NT2/D1 (cell line): ENCODE results near the gene PEF1.

ENCODE experiments used
- YY1 ChIP-seq: IDR thresholded peaks from 2 replicates; pipeline ENCODE4 v1.6.1; 2011; ENCODE audit not compliant: insufficient read length, insufficient read depth
- ZNF274 ChIP-seq: IDR thresholded peaks from 2 replicates; pipeline ENCODE4 v1.6.1; 2011; ENCODE audit warnings: mild to moderate bottlenecking, low read depth, low read length

DNA sequence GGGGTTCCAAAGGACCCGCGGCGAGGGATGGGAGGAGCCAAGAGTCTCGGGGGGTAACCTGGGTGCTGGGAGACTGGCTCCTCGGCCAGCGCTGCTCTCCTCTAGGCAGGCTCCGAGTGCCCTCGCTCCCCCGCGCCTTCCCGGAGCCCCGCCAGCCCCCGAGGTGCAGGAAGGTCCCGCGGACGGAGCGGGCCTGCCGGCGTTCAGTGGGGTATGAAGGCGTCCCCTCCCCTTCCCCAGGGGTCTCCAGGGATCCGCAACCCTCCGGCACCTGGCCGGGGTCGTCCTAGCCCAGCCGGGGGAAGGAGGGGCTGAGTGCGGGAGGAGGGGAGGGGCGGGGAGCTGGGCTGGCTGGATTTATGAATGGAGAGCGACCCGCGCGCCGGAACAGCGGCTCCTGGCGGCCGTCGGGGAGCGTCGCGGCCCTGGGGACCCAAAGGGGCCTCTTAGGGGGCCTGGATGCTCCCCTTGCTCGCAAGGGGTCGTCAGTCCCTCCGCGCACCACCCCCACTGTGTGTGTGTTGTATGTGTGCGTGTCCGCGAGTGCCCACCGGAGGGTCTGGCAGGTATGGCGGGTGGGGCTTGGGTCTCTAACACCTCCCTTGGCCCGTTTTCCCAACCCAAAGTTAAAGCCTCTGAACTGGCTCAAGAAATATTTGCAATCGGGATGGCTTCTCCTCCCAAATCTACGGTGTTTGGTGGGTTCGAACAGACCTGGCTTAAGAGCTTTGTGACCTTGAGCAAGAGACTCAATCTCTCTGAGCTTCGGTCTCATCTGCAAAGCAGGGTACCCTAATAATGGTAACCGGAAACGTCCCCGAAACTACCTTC lies 26.5 kb downstream of the PEF1 start:
- TF ChIP-seq YY1 (no peak), ZNF274 (no peak)
